Activated T-helper 17 cell treated with anti-CD3 and anti-CD28 coated beads, Interleukin-2, amount 50 U/mL, for 72 hours (primary cell): ENCODE data around the gene POLR2I. TPM values are rescaled to one million over a fixed set of nuclear protein-coding genes. Genes with fewer than 3 reads are reported as not detected.

Experiments used
- ATAC-seq: fragments of 150-1000 bp; cut with Tn5 transposase; replicated peaks from 2 replicates; pipeline ENCODE4 v1.10.0; 2021; ENCODE audit warnings: mild to moderate bottlenecking, moderate library complexity
- H3K27ac Mint-ChIP-seq: one replicate; pipeline ENCODE4 v1.8.0; 2022; ENCODE audit warnings: mixed read lengths
- H3K27me3 Mint-ChIP-seq: one replicate; pipeline ENCODE4 v1.8.0; 2022; ENCODE audit warnings: mixed read lengths
- H3K36me3 Mint-ChIP-seq: one replicate; pipeline ENCODE4 v1.8.0; 2022; ENCODE audit warnings: low read depth, mild to moderate bottlenecking, mixed read lengths
- H3K4me1 Mint-ChIP-seq: one replicate; pipeline ENCODE4 v1.8.0; 2022; ENCODE audit warnings: mixed read lengths
- H3K4me3 Mint-ChIP-seq: one replicate; pipeline ENCODE4 v1.8.0; 2022; ENCODE audit warnings: mild to moderate bottlenecking, mixed read lengths
- H3K9me3 Mint-ChIP-seq: one replicate; pipeline ENCODE4 v1.8.0; 2022; ENCODE audit warnings: mixed read lengths
- total RNA-seq, 2 donors: library from RNA; stranded (reverse); gene quantifications; one replicate each; pipeline ENCODE4 v1.2.3, GENCODE V29; 2022

Gene POLR2I
- total RNA-seq, 2 donors from 2014 or later = 32.4 to 58.0 TPM

DNA sequence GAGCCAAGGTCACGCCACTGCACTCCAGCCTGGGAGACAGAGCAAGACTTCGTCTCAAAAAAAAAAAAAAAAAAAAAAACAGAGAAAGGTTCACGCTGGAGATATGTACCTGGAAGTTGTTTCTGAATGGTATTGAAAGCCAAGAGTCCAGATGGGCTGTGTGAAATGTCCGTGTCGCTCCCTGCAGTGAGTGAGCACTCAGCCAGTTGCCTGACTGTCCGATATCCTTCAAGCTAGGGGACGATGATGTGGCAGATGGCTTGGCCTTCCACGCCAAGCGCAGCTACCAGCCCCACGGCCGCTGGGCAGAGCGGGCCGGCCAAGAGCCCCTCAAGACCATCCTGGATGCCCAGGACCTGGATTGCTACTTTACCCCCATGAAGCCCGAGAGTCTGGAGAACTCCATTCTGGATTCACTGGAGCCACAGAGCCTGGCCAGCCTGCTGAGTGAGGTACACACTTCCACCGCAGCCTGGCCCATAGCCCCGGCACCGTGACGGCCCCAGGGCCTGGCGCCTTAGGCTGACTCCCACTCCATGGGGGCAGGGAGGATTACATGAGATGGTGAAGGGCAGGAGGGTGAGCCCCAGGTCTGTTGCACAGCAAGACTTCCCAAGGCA is 15.4 kb downstream of the POLR2I start:
- no peak for ATAC-seq
- peaks cover 31% of the 10 kb centered on the region for H3K36me3 Mint-ChIP-seq
- H3K27ac Mint-ChIP-seq = no peak overlapping the region
- no peaks in the 10 kb centered on the region for H3K4me1 Mint-ChIP-seq
- H3K9me3 Mint-ChIP-seq = no peaks in the 10 kb centered on the region
- H3K27me3 Mint-ChIP-seq = no peaks in the 10 kb centered on the region
- H3K4me3 Mint-ChIP-seq = no peak overlapping the region

DNA sequence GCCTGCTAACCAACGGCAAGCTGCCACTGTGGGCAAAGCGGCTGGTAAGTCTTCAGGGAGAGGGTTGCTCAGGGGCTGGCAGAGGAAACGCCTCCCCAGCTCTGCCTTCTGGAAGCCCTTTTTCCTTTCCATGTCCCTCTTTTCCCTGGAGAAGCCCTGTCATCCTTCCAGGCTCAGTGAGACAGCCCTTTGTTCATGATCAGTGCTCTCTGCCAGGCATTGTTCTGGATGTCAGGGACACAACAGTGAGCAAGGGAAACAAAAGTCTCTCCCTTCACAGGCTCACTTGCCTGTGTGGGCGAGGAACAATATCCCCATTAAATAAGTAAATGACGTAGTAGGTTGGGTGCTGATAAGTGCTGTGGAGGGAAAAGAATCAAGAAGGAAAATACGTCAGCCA is 17.6 kb downstream of the POLR2I start:
- H3K4me3 Mint-ChIP-seq = no peak overlapping the region
- no peak for ATAC-seq
- H3K9me3 Mint-ChIP-seq = no peaks in the 10 kb centered on the region
- H3K36me3 Mint-ChIP-seq = peaks cover 42% of the 10 kb centered on the region
- no peaks in the 10 kb centered on the region for H3K27me3 Mint-ChIP-seq
- no peak overlapping the region for H3K27ac Mint-ChIP-seq
- peaks cover 13% of the 10 kb centered on the region for H3K4me1 Mint-ChIP-seq

GRCh38 chr19:36093687-36094086 is 21.0 kb downstream of the POLR2I start:
- peak overlapping the region; percentile 66 for H3K27ac Mint-ChIP-seq
- no peaks in the 10 kb centered on the region for H3K27me3 Mint-ChIP-seq
- ATAC-seq = no peak
- H3K36me3 Mint-ChIP-seq = peaks cover 52% of the 10 kb centered on the region
- peaks cover 18% of the 10 kb centered on the region for H3K4me1 Mint-ChIP-seq
- no peaks in the 10 kb centered on the region for H3K9me3 Mint-ChIP-seq
- H3K4me3 Mint-ChIP-seq = peak overlapping the region; percentile 53

DNA sequence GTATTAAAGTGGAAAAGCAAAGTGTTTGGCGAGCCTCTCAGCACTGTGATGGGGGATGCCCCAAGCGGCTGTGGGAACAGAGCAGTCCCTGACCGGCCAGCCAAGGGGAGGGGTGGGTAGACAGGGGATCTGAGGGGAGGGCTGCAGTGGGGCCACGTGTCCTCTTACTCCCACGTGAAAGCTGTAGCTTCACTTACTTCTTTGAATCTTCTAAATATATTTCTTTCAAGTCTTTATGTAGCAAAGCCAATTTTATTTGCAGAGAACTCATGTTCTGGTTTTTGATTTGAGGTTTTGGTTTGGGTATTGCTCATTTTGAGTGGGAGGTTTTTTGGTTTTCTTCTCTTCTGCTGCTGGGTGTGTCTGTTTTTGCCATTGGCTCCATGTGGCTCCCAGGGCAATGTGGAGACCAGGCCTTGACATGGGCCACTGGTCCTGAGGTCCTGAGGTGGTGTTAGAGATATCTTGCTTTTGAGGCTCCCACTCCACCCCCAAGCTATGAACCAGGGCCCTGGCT is 21.5 kb downstream of the POLR2I start:
- Mint-ChIP-seq H3K36me3 (peaks cover 52% of the 10 kb centered on the region), H3K9me3 (no peaks in the 10 kb centered on the region), H3K4me1 (peaks cover 18% of the 10 kb centered on the region), H3K4me3 (peak overlapping the region; percentile 53), H3K27me3 (no peaks in the 10 kb centered on the region), H3K27ac (peak overlapping the region; percentile 66)
- ATAC-seq = peak; percentile 93

- peaks cover 54% of the 10 kb centered on the region for H3K36me3 Mint-ChIP-seq
- no peaks in the 10 kb centered on the region for H3K27me3 Mint-ChIP-seq
- H3K4me1 Mint-ChIP-seq = peaks cover 18% of the 10 kb centered on the region
- H3K27ac Mint-ChIP-seq = peak overlapping the region; percentile 66
- no peaks in the 10 kb centered on the region for H3K9me3 Mint-ChIP-seq
- H3K4me3 Mint-ChIP-seq = peak overlapping the region; percentile 53
- peak; percentile 6 for ATAC-seq
Observed at GRCh38 chr19:36092566-36092965, 22.1 kb downstream of the POLR2I start.

- Mint-ChIP-seq H3K27me3 (no peaks in the 10 kb centered on the region), H3K36me3 (peaks cover 46% of the 10 kb centered on the region), H3K4me3 (no peak overlapping the region), H3K27ac (no peak overlapping the region), H3K9me3 (no peaks in the 10 kb centered on the region), H3K4me1 (peaks cover 18% of the 10 kb centered on the region)
- no peak for ATAC-seq
Observed at GRCh38 chr19:36090910-36091695, 23.6 kb downstream of the POLR2I start.

GRCh38 chr19:36089847-36090246 is 24.8 kb downstream of the POLR2I start:
- Mint-ChIP-seq H3K4me3 (no peak overlapping the region), H3K36me3 (peaks cover 50% of the 10 kb centered on the region), H3K9me3 (no peaks in the 10 kb centered on the region), H3K27ac (no peak overlapping the region), H3K4me1 (peaks cover 18% of the 10 kb centered on the region), H3K27me3 (no peaks in the 10 kb centered on the region)
- ATAC-seq = no peak

GRCh38 chr19:36086326-36086725 is 28.3 kb downstream of the POLR2I start:
- H3K9me3 Mint-ChIP-seq = no peaks in the 10 kb centered on the region
- ATAC-seq = no peak
- H3K27me3 Mint-ChIP-seq = no peaks in the 10 kb centered on the region
- H3K4me1 Mint-ChIP-seq = peaks cover 5% of the 10 kb centered on the region
- peaks cover 62% of the 10 kb centered on the region for H3K36me3 Mint-ChIP-seq
- H3K27ac Mint-ChIP-seq = no peak overlapping the region
- H3K4me3 Mint-ChIP-seq = no peak overlapping the region

GRCh38 chr19:36084231-36085009 is 30.3 kb downstream of the POLR2I start:
- Mint-ChIP-seq H3K27me3 (no peaks in the 10 kb centered on the region), H3K36me3 (peaks cover 64% of the 10 kb centered on the region), H3K4me1 (no peaks in the 10 kb centered on the region), H3K9me3 (no peaks in the 10 kb centered on the region), H3K4me3 (no peak overlapping the region), H3K27ac (no peak overlapping the region)
- ATAC-seq = no peak

DNA sequence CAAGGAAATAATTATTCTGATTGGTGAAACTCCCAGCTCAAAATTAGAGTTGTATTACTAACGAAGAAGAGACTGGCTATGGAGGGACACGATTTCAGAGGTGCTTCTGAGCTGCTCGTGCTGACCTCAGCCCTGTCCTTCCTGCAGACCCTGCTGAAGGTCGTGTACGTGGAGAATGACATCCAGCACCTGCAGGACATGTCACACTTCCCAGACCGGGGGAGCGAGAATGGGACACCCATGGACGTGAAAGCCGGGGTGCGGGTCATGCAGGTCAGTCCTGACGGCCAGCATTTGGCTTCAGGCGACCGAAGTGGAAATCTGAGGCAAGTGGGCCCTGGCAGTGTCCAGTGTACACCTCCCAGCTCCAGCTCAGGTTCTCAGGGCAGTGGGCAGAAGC is 31.8 kb downstream of the POLR2I start:
- Mint-ChIP-seq H3K36me3 (peaks cover 57% of the 10 kb centered on the region), H3K27ac (no peak overlapping the region), H3K9me3 (no peaks in the 10 kb centered on the region), H3K27me3 (no peaks in the 10 kb centered on the region), H3K4me1 (no peaks in the 10 kb centered on the region), H3K4me3 (no peak overlapping the region)
- no peak for ATAC-seq

GRCh38 chr19:36081894-36082293 is 32.8 kb downstream of the POLR2I start:
- no peak overlapping the region for H3K4me3 Mint-ChIP-seq
- H3K27ac Mint-ChIP-seq = no peak overlapping the region
- no peak for ATAC-seq
- H3K36me3 Mint-ChIP-seq = peaks cover 64% of the 10 kb centered on the region
- H3K27me3 Mint-ChIP-seq = no peaks in the 10 kb centered on the region
- no peaks in the 10 kb centered on the region for H3K4me1 Mint-ChIP-seq
- H3K9me3 Mint-ChIP-seq = no peaks in the 10 kb centered on the region

DNA sequence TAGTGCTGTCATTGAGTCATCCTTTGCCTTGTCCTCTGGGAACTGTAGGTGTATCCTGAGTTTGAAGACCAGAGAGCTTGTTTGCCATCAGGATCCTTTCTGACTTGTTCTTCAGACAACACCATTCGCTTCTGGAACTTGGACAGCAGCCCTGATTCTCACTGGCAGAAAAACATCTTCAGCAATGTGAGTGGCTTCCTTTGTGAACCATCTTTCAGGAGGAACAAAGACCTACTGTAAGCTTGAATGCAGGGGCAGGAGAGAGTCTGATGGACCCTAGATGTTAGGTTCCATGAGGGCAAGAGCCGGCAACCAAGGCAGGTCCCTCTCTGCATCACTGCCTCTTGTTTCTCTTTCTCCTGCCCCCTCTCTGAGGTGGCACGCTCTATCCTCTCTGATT is 33.3 kb downstream of the POLR2I start:
- H3K27ac Mint-ChIP-seq = no peak overlapping the region
- no peaks in the 10 kb centered on the region for H3K9me3 Mint-ChIP-seq
- ATAC-seq = no peak
- H3K36me3 Mint-ChIP-seq = peaks cover 64% of the 10 kb centered on the region
- H3K4me1 Mint-ChIP-seq = no peaks in the 10 kb centered on the region
- no peak overlapping the region for H3K4me3 Mint-ChIP-seq
- H3K27me3 Mint-ChIP-seq = no peaks in the 10 kb centered on the region

- no peak overlapping the region for H3K4me3 Mint-ChIP-seq
- H3K4me1 Mint-ChIP-seq = no peaks in the 10 kb centered on the region
- peaks cover 60% of the 10 kb centered on the region for H3K36me3 Mint-ChIP-seq
- no peaks in the 10 kb centered on the region for H3K27me3 Mint-ChIP-seq
- no peaks in the 10 kb centered on the region for H3K9me3 Mint-ChIP-seq
- peak overlapping the region; percentile 14 for H3K27ac Mint-ChIP-seq
- no peak for ATAC-seq
Observed at GRCh38 chr19:36079389-36079945, 35.2 kb downstream of the POLR2I start.

- no peak for ATAC-seq
Observed at GRCh38 chr19:36073121-36073876, 41.4 kb downstream of the POLR2I start.

More at GRCh38 chr19:36073121-36073876, 41.4 kb downstream of the POLR2I start:
- peaks cover 44% of the 10 kb centered on the region for H3K36me3 Mint-ChIP-seq
- no peak overlapping the region for H3K4me3 Mint-ChIP-seq
- H3K27me3 Mint-ChIP-seq = no peaks in the 10 kb centered on the region
- H3K27ac Mint-ChIP-seq = no peak overlapping the region
- peaks cover 5% of the 10 kb centered on the region for H3K4me1 Mint-ChIP-seq
- no peaks in the 10 kb centered on the region for H3K9me3 Mint-ChIP-seq
